ENCODE measurements around the gene GABBR2. TPM values are rescaled to one million over a fixed set of nuclear protein-coding genes. Genes with fewer than 3 reads are reported as not detected.
A peak's percentile ranks its signal among the peaks of the same experiment; 100 is the strongest.

Gene GABBR2
- total RNA-seq, 1 donor from 2014 or later = not detected

- H3K4me3 ChIP-seq (ENCODE audit: low read depth, low read length) = no peak overlapping the region
- no peaks in the 10 kb centered on the region for H3K27me3 ChIP-seq (ENCODE audit: control insufficient read depth, insufficient read depth, low read length)
- no peaks in the 10 kb centered on the region for H3K36me3 ChIP-seq (ENCODE audit: control insufficient read depth, insufficient read depth, low read length)
- FAIRE-seq = no peak
- no peak for TF ChIP-seq CTCF (IDR thresholded peaks at IDR 0.05; ENCODE audit: insufficient read depth, low read length, severe bottlenecking)
- DNase-seq (ENCODE audit: low read depth) = no peak
Observed at GRCh38 chr9:98567540-98568233, 141.0 kb downstream of the GABBR2 start.

GRCh38 chr9:98565152-98566135 is 143.3 kb downstream of the GABBR2 start:
- TF ChIP-seq CTCF (IDR thresholded peaks at IDR 0.05; ENCODE audit: insufficient read depth, low read length, severe bottlenecking) = no peak
- Histone ChIP-seq H3K36me3 (ENCODE audit: control insufficient read depth, insufficient read depth, low read length) (no peaks in the 10 kb centered on the region), H3K4me3 (ENCODE audit: low read depth, low read length) (no peak overlapping the region), H3K27me3 (ENCODE audit: control insufficient read depth, insufficient read depth, low read length) (no peaks in the 10 kb centered on the region)
- FAIRE-seq (peak; percentile 68), DNase-seq (ENCODE audit: low read depth) (no peak)

- H3K4me3 ChIP-seq (ENCODE audit: low read depth, low read length) = no peak overlapping the region
- no peaks in the 10 kb centered on the region for H3K36me3 ChIP-seq (ENCODE audit: control insufficient read depth, insufficient read depth, low read length)
- DNase-seq (ENCODE audit: low read depth) (no peak), FAIRE-seq (no peak)
- no peak for TF ChIP-seq CTCF (IDR thresholded peaks at IDR 0.05; ENCODE audit: insufficient read depth, low read length, severe bottlenecking)
- no peaks in the 10 kb centered on the region for H3K27me3 ChIP-seq (ENCODE audit: control insufficient read depth, insufficient read depth, low read length)
Observed at GRCh38 chr9:98564714-98565113, 144.0 kb downstream of the GABBR2 start.

- Histone ChIP-seq H3K36me3 (ENCODE audit: control insufficient read depth, insufficient read depth, low read length) (no peaks in the 10 kb centered on the region), H3K27me3 (ENCODE audit: control insufficient read depth, insufficient read depth, low read length) (no peaks in the 10 kb centered on the region), H3K4me3 (ENCODE audit: low read depth, low read length) (no peak overlapping the region)
- DNase-seq (ENCODE audit: low read depth) (no peak), FAIRE-seq (no peak)
- no peak for TF ChIP-seq CTCF (IDR thresholded peaks at IDR 0.05; ENCODE audit: insufficient read depth, low read length, severe bottlenecking)
Observed at GRCh38 chr9:98563988-98564387, 144.7 kb downstream of the GABBR2 start.

GRCh38 chr9:98563212-98563907 is 145.4 kb downstream of the GABBR2 start:
- no peak for FAIRE-seq
- no peak for TF ChIP-seq CTCF (IDR thresholded peaks at IDR 0.05; ENCODE audit: insufficient read depth, low read length, severe bottlenecking)
- H3K4me3 ChIP-seq (ENCODE audit: low read depth, low read length) = no peak overlapping the region
- no peak for DNase-seq (ENCODE audit: low read depth)
- no peaks in the 10 kb centered on the region for H3K36me3 ChIP-seq (ENCODE audit: control insufficient read depth, insufficient read depth, low read length)
- H3K27me3 ChIP-seq (ENCODE audit: control insufficient read depth, insufficient read depth, low read length) = no peaks in the 10 kb centered on the region

All from bronchial epithelial cell (primary cell).